Mononuclear cell (primary cell): ENCODE data around the gene LRBA. TPM values are rescaled to one million over a fixed set of nuclear protein-coding genes. Genes with fewer than 3 reads are reported as not detected.
"Not testable (repeated sequence)": the region's sequence is repeated elsewhere in the genome, so short reads cannot be mapped to it uniquely, and the experiment has no call there.

ENCODE experiments used
- H3K27me3 ChIP-seq: 2 replicates; pipeline ENCODE4 v1.6.0; 2011; ENCODE audit warnings: low read length, control low read depth; ENCODE audit not compliant: insufficient read depth
- H3K4me1 ChIP-seq: 2 replicates; pipeline ENCODE4 v1.5.1; 2011; ENCODE audit warnings: mild to moderate bottlenecking, low read length, control low read depth; ENCODE audit not compliant: insufficient read depth
- H3K4me3 ChIP-seq: 2 replicates; pipeline ENCODE4 v1.5.1; 2011; ENCODE audit warnings: mild to moderate bottlenecking, low read length, moderate library complexity
- H3K9me3 ChIP-seq: 2 replicates; pipeline ENCODE4 v1.5.1; 2011; ENCODE audit warnings: low read depth, mild to moderate bottlenecking, control low read depth, low read length
- total RNA-seq: library from RNA; depleted of rRNA; stranded (reverse); fragments of >200 nt; gene quantifications from one replicate; pipeline ENCODE4 v1.2.3, GENCODE V29; 2012

Gene LRBA
- total RNA-seq, 1 donor = 96.0 TPM

GRCh38 chr4:150418757-150419410 is 596.2 kb downstream of the LRBA start:
- H3K9me3 ChIP-seq = no peaks in the 10 kb centered on the region
- no peaks in the 10 kb centered on the region for H3K27me3 ChIP-seq
- no peak overlapping the region for H3K4me3 ChIP-seq
- no peaks in the 10 kb centered on the region for H3K4me1 ChIP-seq

DNA sequence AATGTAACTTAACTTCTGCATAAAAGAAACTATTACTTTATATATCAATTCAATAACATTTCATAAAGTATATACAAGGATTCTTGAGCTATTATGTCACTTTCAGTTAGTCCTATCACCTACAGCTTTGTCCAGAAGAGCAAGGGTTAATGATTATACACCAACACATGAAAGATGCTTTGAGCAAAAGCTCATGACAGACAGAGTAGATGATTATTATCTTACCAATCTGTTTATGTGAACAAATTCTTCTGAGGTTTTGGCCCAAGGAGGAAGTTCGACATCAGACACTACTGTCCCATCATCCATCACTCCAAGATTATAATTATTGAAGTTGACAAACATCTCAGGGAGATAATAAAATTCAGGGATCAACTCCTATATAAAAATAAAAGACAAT is 599.9 kb downstream of the LRBA start:
- Histone ChIP-seq H3K4me1 (no peaks in the 10 kb centered on the region), H3K27me3 (no peaks in the 10 kb centered on the region), H3K9me3 (no peaks in the 10 kb centered on the region), H3K4me3 (no peak overlapping the region)

DNA sequence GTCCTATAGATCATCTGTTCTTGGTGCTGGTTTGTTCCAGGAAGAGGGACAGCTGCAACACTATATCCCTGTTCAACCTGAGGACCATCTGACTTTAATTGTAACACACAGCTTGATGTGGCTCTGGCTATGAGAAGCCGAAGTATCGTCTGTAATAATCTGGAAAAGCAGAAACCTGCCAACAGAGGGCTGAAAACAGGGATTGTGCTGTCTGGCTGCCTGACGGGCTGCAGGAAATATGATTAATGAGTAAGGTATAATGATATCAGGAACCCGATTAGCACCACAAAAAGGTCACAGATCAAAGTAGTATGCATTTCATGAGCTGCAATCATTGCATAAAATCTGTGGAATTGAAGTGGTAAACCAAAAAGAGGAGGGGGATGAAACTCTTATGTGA is 603.6 kb downstream of the LRBA start:
- H3K27me3 ChIP-seq = no peaks in the 10 kb centered on the region
- H3K9me3 ChIP-seq = no peaks in the 10 kb centered on the region
- H3K4me3 ChIP-seq = no peak overlapping the region
- H3K4me1 ChIP-seq = no peaks in the 10 kb centered on the region

GRCh38 chr4:150402871-150403272 is 612.2 kb downstream of the LRBA start:
- Histone ChIP-seq H3K9me3 (no peaks in the 10 kb centered on the region), H3K4me3 (no peak overlapping the region), H3K27me3 (no peaks in the 10 kb centered on the region), H3K4me1 (peaks cover 4% of the 10 kb centered on the region)

DNA sequence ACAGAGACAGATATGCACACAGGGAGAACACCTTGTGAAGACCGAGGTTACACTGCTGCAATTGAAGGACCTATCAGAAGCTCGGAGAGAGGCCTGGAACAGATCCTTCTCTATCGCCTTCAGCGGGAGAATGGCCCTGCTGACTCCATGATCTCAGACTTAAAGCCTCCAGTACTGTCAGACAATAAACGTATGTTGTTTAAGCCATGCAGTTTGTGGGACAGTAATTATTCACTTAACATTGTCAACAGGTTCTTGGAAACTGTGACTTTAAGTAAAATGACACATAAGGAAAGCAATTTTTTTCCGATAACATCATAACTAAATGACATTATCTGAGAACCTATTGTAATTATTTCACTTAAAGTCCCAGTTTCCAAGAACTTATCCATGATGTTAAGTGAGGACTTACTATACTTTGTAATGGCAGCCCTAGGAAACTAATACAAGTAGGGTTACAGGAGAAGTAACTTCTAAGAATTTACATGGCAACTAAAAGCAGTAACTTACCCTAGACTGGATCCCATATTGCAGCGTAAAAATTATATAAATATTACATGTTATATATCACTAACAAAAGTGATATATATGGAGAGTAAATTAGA is 613.9 kb downstream of the LRBA start:
- H3K4me3 ChIP-seq = no peak overlapping the region
- H3K9me3 ChIP-seq = no peaks in the 10 kb centered on the region
- H3K4me1 ChIP-seq = peaks cover 4% of the 10 kb centered on the region
- H3K27me3 ChIP-seq = no peaks in the 10 kb centered on the region

DNA sequence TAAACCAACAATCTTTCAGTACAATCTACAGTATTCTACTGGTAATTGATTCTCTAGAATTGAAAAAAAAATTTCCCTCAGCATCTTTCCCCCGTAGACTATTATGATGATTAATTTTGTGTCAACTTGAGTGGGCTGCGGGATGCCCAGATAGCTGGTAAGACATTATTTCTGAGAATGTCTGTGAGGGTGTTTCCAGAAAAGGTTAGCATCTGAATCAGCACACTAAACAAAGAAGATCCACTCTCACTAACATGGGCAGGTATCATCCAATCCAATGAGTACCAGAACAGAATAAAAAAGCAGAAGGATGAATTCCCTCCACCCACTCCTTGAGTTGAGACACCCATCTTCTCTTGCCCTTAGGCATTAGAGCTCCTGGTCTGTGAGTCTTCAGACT is 619.2 kb downstream of the LRBA start:
- no peaks in the 10 kb centered on the region for H3K27me3 ChIP-seq
- no peak overlapping the region for H3K4me3 ChIP-seq
- H3K4me1 ChIP-seq = no peaks in the 10 kb centered on the region
- H3K9me3 ChIP-seq = no peaks in the 10 kb centered on the region

- Histone ChIP-seq H3K9me3 (no peaks in the 10 kb centered on the region), H3K4me3 (no peak overlapping the region), H3K4me1 (no peaks in the 10 kb centered on the region)
Observed at GRCh38 chr4:150394046-150394445, 621.0 kb downstream of the LRBA start.

GRCh38 chr4:150391052-150391451 is 624.0 kb downstream of the LRBA start:
- H3K4me1 ChIP-seq = no peaks in the 10 kb centered on the region
- no peak overlapping the region for H3K4me3 ChIP-seq
- no peaks in the 10 kb centered on the region for H3K27me3 ChIP-seq
- H3K9me3 ChIP-seq = no peaks in the 10 kb centered on the region

More at GRCh38 chr4:150394046-150394445, 621.0 kb downstream of the LRBA start:
- no peaks in the 10 kb centered on the region for H3K27me3 ChIP-seq

DNA sequence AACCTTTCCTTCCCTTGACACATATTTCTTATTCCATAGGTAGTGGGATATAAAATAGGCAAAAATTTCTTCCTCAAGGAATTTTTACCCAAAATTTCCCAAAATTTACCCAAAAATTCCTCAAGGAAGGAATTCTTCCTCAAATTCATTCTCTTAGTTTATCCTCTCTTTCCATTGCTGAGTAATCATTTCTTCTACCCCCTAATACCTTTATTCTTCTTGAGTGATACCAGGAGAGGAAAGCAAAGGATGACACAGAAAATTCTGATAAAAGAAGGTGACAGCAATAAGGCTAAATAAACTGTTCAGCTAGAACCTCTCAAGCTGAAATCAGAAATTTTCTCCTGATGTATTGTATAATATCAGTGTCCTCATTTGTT is 624.6 kb downstream of the LRBA start:
- no peaks in the 10 kb centered on the region for H3K4me1 ChIP-seq
- no peaks in the 10 kb centered on the region for H3K27me3 ChIP-seq

DNA sequence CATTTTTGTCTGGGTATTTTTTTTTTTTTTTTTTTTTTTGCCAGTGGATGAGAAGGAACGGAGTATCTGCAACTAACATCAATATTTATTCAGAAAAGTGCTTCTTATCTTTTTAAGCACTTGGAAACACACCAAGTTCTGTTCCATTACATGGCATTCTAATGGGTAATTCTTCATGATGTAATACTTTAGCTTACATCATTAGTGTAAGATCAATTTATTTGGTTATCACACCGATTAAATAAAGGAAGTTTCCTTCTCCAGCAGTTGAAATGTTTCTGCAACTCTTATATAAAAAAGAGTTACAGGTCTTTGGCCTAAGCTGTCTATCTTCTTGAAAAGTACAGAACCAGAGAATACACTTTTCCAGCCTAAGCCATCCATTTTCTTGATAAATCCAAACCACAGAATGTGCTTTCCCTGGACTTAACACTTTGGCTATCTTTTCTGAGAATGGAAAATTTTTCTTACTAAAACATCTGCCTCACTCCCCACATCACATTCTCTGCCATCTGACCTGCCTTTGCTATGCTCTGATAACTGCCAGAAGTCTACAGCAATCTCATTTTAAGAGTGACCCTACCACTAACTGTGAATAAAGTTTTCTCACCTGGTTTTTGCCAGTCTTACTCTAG is 625.1 kb downstream of the LRBA start:
- Histone ChIP-seq H3K4me3 (no peak overlapping the region), H3K9me3 (no peaks in the 10 kb centered on the region), H3K27me3 (no peaks in the 10 kb centered on the region), H3K4me1 (no peaks in the 10 kb centered on the region)

More for the DNA sequence above, 624.6 kb downstream of the LRBA start:
- Histone ChIP-seq H3K4me3 (no peak overlapping the region), H3K9me3 (no peaks in the 10 kb centered on the region)

GRCh38 chr4:150387981-150388380 is 627.1 kb downstream of the LRBA start:
- Histone ChIP-seq H3K9me3 (no peaks in the 10 kb centered on the region), H3K4me3 (no peak overlapping the region), H3K27me3 (no peaks in the 10 kb centered on the region), H3K4me1 (no peaks in the 10 kb centered on the region)

DNA sequence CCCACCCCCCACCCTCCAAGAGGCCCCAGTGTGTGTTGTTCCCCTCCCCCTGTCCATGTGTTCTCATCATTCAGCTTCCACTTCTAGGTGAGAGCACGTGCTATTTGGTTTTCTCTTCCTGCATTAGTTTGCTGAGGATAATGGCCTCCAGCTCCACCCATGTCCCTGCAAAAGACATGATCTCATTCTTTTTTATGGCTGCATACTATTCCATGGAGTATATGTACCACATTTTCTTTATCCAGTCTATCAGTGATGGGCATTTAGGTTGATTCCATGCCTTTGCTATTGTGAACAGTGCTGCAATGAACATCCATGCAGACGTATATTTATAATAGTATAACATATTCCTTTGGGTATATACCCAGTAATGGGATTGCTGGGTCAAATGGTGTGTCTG is 628.7 kb downstream of the LRBA start:
- not testable (repeated sequence) for H3K27me3 ChIP-seq, H3K4me3 ChIP-seq, H3K4me1 ChIP-seq, H3K9me3 ChIP-seq

GRCh38 chr4:150385606-150386005 is 629.5 kb downstream of the LRBA start:
- Histone ChIP-seq H3K9me3 (no peaks in the 10 kb centered on the region), H3K27me3 (no peaks in the 10 kb centered on the region), H3K4me3 (no peak overlapping the region), H3K4me1 (no peaks in the 10 kb centered on the region)

- H3K27me3 ChIP-seq = no peaks in the 10 kb centered on the region
- no peak overlapping the region for H3K4me3 ChIP-seq
- H3K9me3 ChIP-seq = no peaks in the 10 kb centered on the region
- H3K4me1 ChIP-seq = no peaks in the 10 kb centered on the region
Observed at GRCh38 chr4:150384249-150384648, 630.8 kb downstream of the LRBA start.

GRCh38 chr4:150382028-150382427 is 633.1 kb downstream of the LRBA start:
- H3K4me1 ChIP-seq = no peaks in the 10 kb centered on the region
- H3K27me3 ChIP-seq = no peaks in the 10 kb centered on the region
- H3K9me3 ChIP-seq = no peaks in the 10 kb centered on the region
- no peak overlapping the region for H3K4me3 ChIP-seq

GRCh38 chr4:150381609-150382008 is 633.5 kb downstream of the LRBA start:
- no peaks in the 10 kb centered on the region for H3K27me3 ChIP-seq
- H3K9me3 ChIP-seq = no peaks in the 10 kb centered on the region
- no peaks in the 10 kb centered on the region for H3K4me1 ChIP-seq
- H3K4me3 ChIP-seq = no peak overlapping the region
